Hepatocyte (in vitro differentiated cells): ENCODE data around the gene ACAT2. TPM values are rescaled to one million over a fixed set of nuclear protein-coding genes. Genes with fewer than 3 reads are reported as not detected.
"Not testable (repeated sequence)": the region's sequence is repeated elsewhere in the genome, so short reads cannot be mapped to it uniquely, and the experiment has no call there.

Source experiments
- DNase-seq: peaks from one replicate; pipeline ENCODE4 v3.0.0-alpha.2; 2016; ENCODE audit warnings: low spot score
- H2AFZ ChIP-seq: fragments of 200-600 bp; sonication (generic); 2 replicates; pipeline ENCODE4 v1.6.0; 2016; ENCODE audit warnings: antibody characterized with exemption, mild to moderate bottlenecking
- H3K27ac ChIP-seq: fragments of 200-600 bp; sonication (generic); 2 replicates; pipeline ENCODE4 v1.5.1; 2016; ENCODE audit warnings: mild to moderate bottlenecking
- H3K27me3 ChIP-seq: fragments of 200-600 bp; sonication (generic); 2 replicates; pipeline ENCODE4 v1.6.1; 2016
- H3K36me3 ChIP-seq: fragments of 200-600 bp; sonication (generic); replicated peaks from 2 replicates; pipeline ENCODE4 v1.5.1; 2016; ENCODE audit warnings: low read depth; ENCODE audit not compliant: insufficient read depth
- H3K4me1 ChIP-seq: fragments of 200-600 bp; sonication (generic); 2 replicates; pipeline ENCODE4 v1.5.1; 2016; ENCODE audit warnings: mild to moderate bottlenecking, moderate library complexity; ENCODE audit not compliant: insufficient read depth
- H3K4me2 ChIP-seq: fragments of 200-600 bp; sonication (generic); 2 replicates; pipeline ENCODE4 v1.6.0; 2016
- H3K4me3 ChIP-seq: fragments of 200-600 bp; sonication (generic); 2 replicates; pipeline ENCODE4 v1.5.1; 2016; ENCODE audit warnings: mild to moderate bottlenecking
- H3K79me2 ChIP-seq: fragments of 200-600 bp; sonication (generic); 2 replicates; pipeline ENCODE4 v1.6.0; 2017; ENCODE audit warnings: mild to moderate bottlenecking
- H3K9me2 ChIP-seq: fragments of 200-600 bp; sonication (generic); replicated peaks from 2 replicates; pipeline ENCODE4 v1.6.0; 2017; ENCODE audit warnings: mild to moderate bottlenecking; ENCODE audit not compliant: insufficient read depth
- H3K9me3 ChIP-seq: fragments of 200-600 bp; sonication (generic); 2 replicates; pipeline ENCODE4 v1.5.1; 2016; ENCODE audit warnings: low read depth, mild to moderate bottlenecking
- H4K20me1 ChIP-seq: fragments of 200-600 bp; sonication (generic); 2 replicates; pipeline ENCODE4 v1.6.0; 2016; ENCODE audit warnings: mild to moderate bottlenecking; ENCODE audit not compliant: insufficient read depth, poor library complexity, severe bottlenecking
- EZH2 ChIP-seq: fragments of 200-600 bp; sonication (generic); IDR thresholded peaks from 2 replicates; pipeline ENCODE4 v1.6.1; 2016; ENCODE audit warnings: antibody characterized with exemption, mild to moderate bottlenecking, borderline replicate concordance
- EZH2phosphoT487 ChIP-seq: fragments of 200-600 bp; sonication (generic); IDR thresholded peaks from one replicate; pipeline ENCODE4 v1.6.1; 2018; ENCODE audit warnings: antibody characterized with exemption, mild to moderate bottlenecking, low read depth, moderate library complexity; ENCODE audit not compliant: unreplicated experiment, severe bottlenecking
- WGBS: methylation state at CpG from one replicate; pipeline ENCODE4 v1.1.6; 2016; ENCODE audit warnings: low lambda C conversion rate; ENCODE audit errors: missing lambda C conversion rate; 5-methylcytosine and 5-hydroxymethylcytosine counted together
- polyA plus RNA-seq: library from polyadenylated mRNA; unstranded; fragments of >200 nt; fragmentation: Nextera tagmentation; extraction: Ambion mirVana; gene quantifications from 2 replicates; pipeline ENCODE4 v1.2.1, GENCODE V29; 2016
- total RNA-seq: library from RNA; depleted of rRNA; stranded (reverse); fragments of >200 nt; gene quantifications from 2 replicates; pipeline ENCODE4 v1.2.3, GENCODE V29; 2014
- TF ChIP-seq, protein P1 (sequence below): fragments of 200-600 bp; sonication (generic); IDR thresholded peaks from 2 replicates; pipeline ENCODE4 v1.5.1; 2016; ENCODE audit warnings: antibody characterized with exemption, mild to moderate bottlenecking; ENCODE audit not compliant: poor library complexity

ACAT2 gene
- total and polyA plus RNA-seq, 2 experiments from 2014 or later: 67.0 to 98.6 TPM

DNA sequence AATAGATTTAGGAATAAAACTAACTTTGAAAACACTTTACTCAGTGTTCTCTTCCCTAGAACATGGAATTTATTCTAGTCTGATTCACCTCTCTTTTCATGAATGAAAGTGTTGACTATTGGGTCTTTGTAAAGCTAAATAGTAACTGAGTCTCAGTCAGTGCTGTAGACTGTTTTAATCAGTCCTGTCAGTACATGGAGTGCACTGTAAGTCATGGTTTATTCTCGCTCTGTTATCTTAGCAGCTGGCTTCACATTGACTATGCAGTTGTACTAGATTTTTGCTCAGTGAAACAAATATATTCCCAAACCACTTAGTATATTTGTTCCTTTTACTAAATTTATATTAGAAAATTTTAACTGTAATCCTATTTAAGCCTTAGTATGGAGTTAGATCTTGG is 15.1 kb upstream of the ACAT2 start:
- no peak overlapping the region for H3K4me2 ChIP-seq
- TF ChIP-seq EZH2phosphoT487 (no peak), EZH2 (no peak)
- TF ChIP-seq, protein P1, sequence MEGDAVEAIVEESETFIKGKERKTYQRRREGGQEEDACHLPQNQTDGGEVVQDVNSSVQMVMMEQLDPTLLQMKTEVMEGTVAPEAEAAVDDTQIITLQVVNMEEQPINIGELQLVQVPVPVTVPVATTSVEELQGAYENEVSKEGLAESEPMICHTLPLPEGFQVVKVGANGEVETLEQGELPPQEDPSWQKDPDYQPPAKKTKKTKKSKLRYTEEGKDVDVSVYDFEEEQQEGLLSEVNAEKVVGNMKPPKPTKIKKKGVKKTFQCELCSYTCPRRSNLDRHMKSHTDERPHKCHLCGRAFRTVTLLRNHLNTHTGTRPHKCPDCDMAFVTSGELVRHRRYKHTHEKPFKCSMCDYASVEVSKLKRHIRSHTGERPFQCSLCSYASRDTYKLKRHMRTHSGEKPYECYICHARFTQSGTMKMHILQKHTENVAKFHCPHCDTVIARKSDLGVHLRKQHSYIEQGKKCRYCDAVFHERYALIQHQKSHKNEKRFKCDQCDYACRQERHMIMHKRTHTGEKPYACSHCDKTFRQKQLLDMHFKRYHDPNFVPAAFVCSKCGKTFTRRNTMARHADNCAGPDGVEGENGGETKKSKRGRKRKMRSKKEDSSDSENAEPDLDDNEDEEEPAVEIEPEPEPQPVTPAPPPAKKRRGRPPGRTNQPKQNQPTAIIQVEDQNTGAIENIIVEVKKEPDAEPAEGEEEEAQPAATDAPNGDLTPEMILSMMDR: no peak
- WGBS: 96% methylated on average over 1 of the region's 1 CpG
- no peak overlapping the region for H2AFZ ChIP-seq
- H4K20me1 ChIP-seq: peaks cover 10% of the 10 kb centered on the region
- H3K27me3 ChIP-seq: no peaks in the 10 kb centered on the region
- no peak overlapping the region for H3K27ac ChIP-seq
- DNase-seq: no peak
- peaks cover 13% of the 10 kb centered on the region for H3K36me3 ChIP-seq
- H3K79me2 ChIP-seq: peaks cover 77% of the 10 kb centered on the region
- no peak overlapping the region for H3K4me3 ChIP-seq
- H3K9me3 ChIP-seq: no peaks in the 10 kb centered on the region
- H3K9me2 ChIP-seq: no peaks in the 10 kb centered on the region
- H3K4me1 ChIP-seq: no peaks in the 10 kb centered on the region

DNA sequence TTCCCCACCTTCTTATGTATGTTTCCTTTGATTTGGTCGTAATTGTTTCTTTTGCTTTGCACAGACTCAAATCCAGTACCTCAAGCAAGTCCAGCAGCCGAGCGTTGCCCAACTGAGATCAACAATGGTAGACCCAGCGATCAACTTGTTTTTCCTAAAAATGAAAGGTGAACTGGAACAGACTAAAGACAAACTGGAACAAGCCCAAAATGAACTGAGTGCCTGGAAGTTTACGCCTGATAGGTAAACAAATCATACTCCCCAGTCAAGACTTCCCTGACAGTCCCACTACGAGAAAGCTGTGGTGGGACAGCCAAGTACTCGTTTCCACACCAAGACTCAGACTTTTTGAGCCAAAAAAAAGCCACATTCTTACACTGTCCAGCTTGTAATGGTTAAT is 13.7 kb upstream of the ACAT2 start:
- H3K36me3 ChIP-seq: peaks cover 13% of the 10 kb centered on the region
- H3K9me2 ChIP-seq, DNase-seq, H2AFZ ChIP-seq, H3K4me1 ChIP-seq, H3K4me3 ChIP-seq, H3K4me2 ChIP-seq, H3K27ac ChIP-seq, H3K27me3 ChIP-seq, H3K9me3 ChIP-seq: not testable (repeated sequence)
- peaks cover 10% of the 10 kb centered on the region for H4K20me1 ChIP-seq
- H3K79me2 ChIP-seq: peaks cover 77% of the 10 kb centered on the region
- 90% methylated on average over 7 of the region's 7 CpGs for WGBS

DNA sequence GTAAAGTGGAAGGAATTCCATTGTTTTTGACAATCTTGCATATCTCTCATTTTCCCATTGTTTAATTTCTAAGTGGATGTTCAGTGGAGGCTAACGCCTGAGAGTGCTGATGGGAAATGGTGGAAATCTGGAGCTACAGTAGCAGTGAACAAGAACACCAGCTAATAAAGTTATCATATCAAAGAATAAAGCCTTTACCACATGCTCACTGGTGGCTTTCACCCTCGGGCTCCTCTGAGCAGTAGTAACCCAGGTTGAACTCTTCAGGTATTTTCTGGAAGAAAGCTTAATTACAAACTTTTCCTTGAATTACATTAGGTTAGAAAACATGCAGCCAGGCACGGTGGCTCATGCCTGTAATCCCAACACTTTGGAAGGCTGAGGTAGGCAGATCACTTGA is 10.4 kb upstream of the ACAT2 start:
- 97% methylated on average over 3 of the region's 3 CpGs for WGBS
- H3K36me3 ChIP-seq: peaks cover 5% of the 10 kb centered on the region

DNA sequence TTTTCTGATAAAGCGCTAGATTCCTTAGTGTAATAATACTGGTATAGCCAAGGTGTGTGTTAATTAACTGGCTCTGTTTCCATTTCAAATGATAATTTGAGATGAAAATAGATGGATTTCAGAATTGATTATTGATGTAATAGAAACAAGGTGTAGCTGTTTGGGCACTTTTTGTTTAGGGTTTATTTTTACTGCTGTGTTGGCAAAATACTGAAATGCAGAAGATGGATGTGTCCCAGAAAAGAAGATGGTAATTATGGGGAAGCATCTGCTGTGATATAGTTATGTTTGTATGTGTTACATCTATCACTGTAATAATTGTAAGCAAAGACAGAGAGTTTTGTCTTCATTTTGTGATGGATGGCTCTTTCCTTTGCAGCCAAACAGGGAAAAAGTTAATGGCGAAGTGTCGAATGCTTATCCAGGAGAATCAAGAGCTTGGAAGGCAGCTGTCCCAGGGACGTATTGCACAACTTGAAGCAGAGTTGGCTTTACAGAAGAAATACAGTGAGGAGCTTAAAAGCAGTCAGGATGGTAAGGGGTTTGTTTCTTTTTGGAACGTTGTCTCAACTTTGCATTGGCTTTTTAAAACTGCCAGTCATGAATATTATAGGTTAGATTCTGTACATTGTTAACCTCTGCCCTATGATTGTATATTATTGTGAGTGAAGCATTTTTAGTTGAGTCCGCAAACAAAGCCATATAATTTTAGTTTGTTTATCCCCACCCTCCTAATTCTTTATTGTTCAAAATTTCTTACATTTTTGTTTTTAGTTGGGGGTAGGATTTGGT is 8.6 kb upstream of the ACAT2 start:
- Histone ChIP-seq H3K4me3 (no peak overlapping the region), H4K20me1 (no peaks in the 10 kb centered on the region), H3K9me3 (no peaks in the 10 kb centered on the region), H3K27me3 (no peaks in the 10 kb centered on the region), H3K27ac (no peak overlapping the region), H3K9me2 (no peaks in the 10 kb centered on the region), H3K4me1 (no peaks in the 10 kb centered on the region), H3K79me2 (peaks cover 51% of the 10 kb centered on the region), H2AFZ (no peak overlapping the region), H3K36me3 (peaks cover 5% of the 10 kb centered on the region), H3K4me2 (no peak overlapping the region)
- no peak for DNase-seq
- WGBS: 89% methylated on average over 6 of the region's 6 CpGs
- TF ChIP-seq, protein P1: no peak
- TF ChIP-seq EZH2 (no peak), EZH2phosphoT487 (no peak)

More for the DNA sequence above, 10.4 kb upstream of the ACAT2 start:
- no peak overlapping the region for H3K4me3 ChIP-seq
- no peaks in the 10 kb centered on the region for H3K9me3 ChIP-seq
- no peaks in the 10 kb centered on the region for H3K27me3 ChIP-seq
- H3K9me2 ChIP-seq: no peaks in the 10 kb centered on the region
- no peak overlapping the region for H3K27ac ChIP-seq
- peaks cover 56% of the 10 kb centered on the region for H3K79me2 ChIP-seq
- no peak overlapping the region for H3K4me2 ChIP-seq
- peaks cover 8% of the 10 kb centered on the region for H4K20me1 ChIP-seq
- no peaks in the 10 kb centered on the region for H3K4me1 ChIP-seq
- DNase-seq: no peak
- TF ChIP-seq, protein P1: no peak
- TF ChIP-seq EZH2 (no peak), EZH2phosphoT487 (no peak)
- H2AFZ ChIP-seq: no peak overlapping the region
